Body of pancreas (tissue), 4 donors: ENCODE measurements around the gene DYNLL1. TPM values are rescaled to one million over a fixed set of nuclear protein-coding genes. Genes with fewer than 3 reads are reported as not detected.
"Not testable (repeated sequence)": the region's sequence is repeated elsewhere in the genome, so short reads cannot be mapped to it uniquely, and the experiment has no call there.

Experiments used
- ATAC-seq: fragments of 150-250 bp; one replicate; pipeline ENCODE4 v1.9.1; 2016
- DNase-seq, 4 donors: peaks; one replicate each; pipeline ENCODE4 v3.0.0-alpha.2; 2019
- H3K27ac ChIP-seq, 4 donors: fragments of 200-600 bp; sonication (generic); 1 replicate in 3 of 4; 2 replicates in 1 of 4; pipeline versions ENCODE4 v1.5.1 to v1.6.1; 2016 to 2019; ENCODE audit warnings: mild to moderate bottlenecking in 1 of 4, mixed read lengths in 1 of 4, moderate library complexity in 1 of 4
- H3K27me3 ChIP-seq, 2 donors: fragments of 200-600 bp; sonication (generic); one replicate each; pipeline ENCODE4 v1.6.0; 2016; ENCODE audit warnings: mild to moderate bottlenecking in 1 of 2
- H3K36me3 ChIP-seq, 2 donors: fragments of 200-600 bp; sonication (generic); replicated peaks in 1 of 2; 2 replicates each; pipeline ENCODE4 v1.5.1; 2016; ENCODE audit warnings: low read depth in 2 of 2; ENCODE audit not compliant: insufficient read depth in 1 of 2
- H3K4me1 ChIP-seq: fragments of 200-600 bp; sonication (generic); one replicate; pipeline ENCODE4 v1.6.0; 2016
- H3K4me3 ChIP-seq, 2 donors: fragments of 200-600 bp; sonication (generic); 1 replicate in 1 of 2; 2 replicates in 1 of 2; pipeline ENCODE4 v1.5.1; 2016 to 2019
- H3K9me3 ChIP-seq, 3 donors: fragments of 200-600 bp; sonication (generic); 1 replicate in 2 of 3; 2 replicates in 1 of 3; pipeline ENCODE4 v1.5.1; 2016
- CTCF ChIP-seq, 7 experiments: fragments of 450-650 bp in 4 of 7; fragments of 200-600 bp in 3 of 7; sonication (generic) in 3 of 7; IDR thresholded peaks; one replicate each; pipeline ENCODE4 v1.5.1; 2016 to 2019; ENCODE audit warnings: antibody characterized with exemption in 7 of 7
- POLR2A ChIP-seq, 3 donors: fragments of 450-650 bp; IDR thresholded peaks; one replicate each; pipeline ENCODE4 v1.6.1; 2016; ENCODE audit warnings: antibody characterized with exemption in 3 of 3, mild to moderate bottlenecking in 2 of 3
- WGBS, 2 donors: methylation state at CpG; one replicate each; pipeline ENCODE4 v1.1.5; 2017; 5-methylcytosine and 5-hydroxymethylcytosine counted together
- intact Hi-C: fragments of 100-400 bp; cut with DNase I; formaldehyde crosslinking; loops from one replicate; pipeline ENCODE4 v1.15.1; 2023
- total RNA-seq, 2 donors: library from RNA; depleted of rRNA; stranded (reverse); fragments of >200 nt; gene quantifications; one replicate each; pipeline ENCODE4 v1.1.0, GENCODE V29; 2016

The DYNLL1 gene
- total RNA-seq, 2 donors from 2014 or later = 48.5 to 143 TPM

- Histone ChIP-seq H3K27me3 (no peaks in the 10 kb centered on the region), H3K4me1 (peaks cover 12% of the 10 kb centered on the region), H3K9me3 (no peaks in the 10 kb centered on the region), H3K27ac (no peak overlapping the region), H3K4me3 (no peak overlapping the region), H3K36me3 (peaks cover 0 to 4% of the 10 kb centered on the region in 2 donors)
- DNase-seq = no peak
- intact Hi-C loops = no loop called here
- WGBS, 2 donors = 81 to 100% methylated on average over 1 of the region's 1 CpG
- TF ChIP-seq POLR2A (IDR thresholded peaks at IDR 0.05) = no peak
- no peak for TF ChIP-seq CTCF (IDR thresholded peaks at IDR 0.05)
- no peak for ATAC-seq
Measured at GRCh38 chr12:120500581-120500980, 4.7 kb downstream of the DYNLL1 start.

GRCh38 chr12:120504587-120504986 is 8.7 kb downstream of the DYNLL1 start:
- no peaks in the 10 kb centered on the region for H3K9me3 ChIP-seq
- no peak overlapping the region for H3K4me3 ChIP-seq
- no peak for DNase-seq
- TF ChIP-seq CTCF (IDR thresholded peaks at IDR 0.05) (no peak), POLR2A (IDR thresholded peaks at IDR 0.05) (no peak)
- no peaks in the 10 kb centered on the region for H3K27me3 ChIP-seq
- H3K36me3 ChIP-seq = peaks cover 5 to 10% of the 10 kb centered on the region in 2 donors
- 81 to 83% methylated on average over 4 of the region's 4 CpGs for WGBS, 2 donors
- ATAC-seq = no peak
- intact Hi-C loops = no loop called here
- no peaks in the 10 kb centered on the region for H3K4me1 ChIP-seq
- H3K27ac ChIP-seq = no peak overlapping the region

- intact Hi-C loops = no loop called here
- WGBS, 2 donors = 90 to 91% methylated on average over 8 of the region's 8 CpGs
- TF ChIP-seq POLR2A (IDR thresholded peaks at IDR 0.05) = no peak
- no peak for TF ChIP-seq CTCF (IDR thresholded peaks at IDR 0.05)
- H3K27ac ChIP-seq = no peak overlapping the region
- DNase-seq (no peak), ATAC-seq (no peak)
- H3K4me1 ChIP-seq = no peaks in the 10 kb centered on the region
- no peaks in the 10 kb centered on the region for H3K9me3 ChIP-seq
- no peaks in the 10 kb centered on the region for H3K27me3 ChIP-seq
- no peak overlapping the region for H3K4me3 ChIP-seq
- peaks cover 5 to 14% of the 10 kb centered on the region in 2 donors for H3K36me3 ChIP-seq
Measured at GRCh38 chr12:120508537-120508936, 12.6 kb downstream of the DYNLL1 start.

- DNase-seq (no peak), ATAC-seq (no peak)
- intact Hi-C loops = no loop called here
- H3K9me3 ChIP-seq = no peaks in the 10 kb centered on the region
- WGBS, 2 donors = 81 to 84% methylated on average over 7 of the region's 7 CpGs
- no peak overlapping the region for H3K27ac ChIP-seq
- H3K27me3 ChIP-seq = no peaks in the 10 kb centered on the region
- no peaks in the 10 kb centered on the region for H3K4me1 ChIP-seq
- peaks cover 4 to 17% of the 10 kb centered on the region in 2 donors for H3K36me3 ChIP-seq
- no peak overlapping the region for H3K4me3 ChIP-seq
- TF ChIP-seq POLR2A (IDR thresholded peaks at IDR 0.05) (no peak), CTCF (IDR thresholded peaks at IDR 0.05) (no peak)
Measured at GRCh38 chr12:120514002-120514401, 18.1 kb downstream of the DYNLL1 start.

- WGBS, 2 donors = 93 to 96% methylated on average over 2 of the region's 2 CpGs
- Histone ChIP-seq H3K36me3 (peaks cover 0 to 12% of the 10 kb centered on the region in 2 donors), H3K27me3 (no peaks in the 10 kb centered on the region), H3K4me1 (no peaks in the 10 kb centered on the region), H3K9me3 (no peaks in the 10 kb centered on the region), H3K27ac (no peak overlapping the region), H3K4me3 (no peak overlapping the region)
- intact Hi-C loops = no loop called here
- ATAC-seq (no peak), DNase-seq (no peak)
- TF ChIP-seq CTCF (IDR thresholded peaks at IDR 0.05) = no peak
- no peak for TF ChIP-seq POLR2A (IDR thresholded peaks at IDR 0.05)
Measured at GRCh38 chr12:120515496-120515895, 19.6 kb downstream of the DYNLL1 start.

- H3K27ac ChIP-seq, H3K27me3 ChIP-seq, DNase-seq, intact Hi-C loops, H3K4me3 ChIP-seq, ATAC-seq, H3K9me3 ChIP-seq, H3K4me1 ChIP-seq: not testable (repeated sequence)
- peaks cover 0 to 10% of the 10 kb centered on the region in 2 donors for H3K36me3 ChIP-seq
- 96 to 99% methylated on average over 8 of the region's 8 CpGs for WGBS, 2 donors
Measured at GRCh38 chr12:120519324-120519723, 23.4 kb downstream of the DYNLL1 start.
